RPMI8226 (cell line): Measurements from ENCODE around the gene ESRP2.

Experiments used
- DNase-seq: peaks from one replicate; pipeline ENCODE4 v3.0.0-alpha.2; 2015

Gene ESRP2

GRCh38 chr16:68235887-68236136 is at the start of gene ESRP2:
ESRP2 (minus strand) TSS chr16:68236127; CDS start chr16:68236045, 82 bp downstream.
- no peak for DNase-seq

DNA sequence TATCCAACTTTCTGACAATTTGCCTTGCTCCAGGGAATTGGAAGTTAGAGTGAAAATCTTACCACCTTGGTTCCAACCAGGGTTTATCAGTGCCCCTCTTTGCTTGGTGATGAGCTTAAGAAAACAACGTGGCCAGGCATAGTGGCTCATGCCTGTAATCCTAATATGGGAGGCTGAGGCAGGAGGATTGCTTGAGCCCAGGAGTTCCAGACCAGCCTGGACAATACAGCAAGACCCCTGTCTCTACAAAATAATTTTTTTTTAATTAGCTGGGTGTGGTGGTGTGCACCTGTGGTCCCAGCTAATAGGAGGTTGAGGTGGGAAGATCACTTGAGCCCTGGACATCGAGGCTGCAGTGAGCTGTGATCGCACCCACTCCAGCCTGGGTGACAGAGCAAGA is 49.8 kb upstream of the ESRP2 start:
- DNase-seq, result no peak

- peak; percentile 83 for DNase-seq
Observed at GRCh38 chr16:68284847-68285246, 48.9 kb upstream of the ESRP2 start.

- DNase-seq, result peak; percentile 56
Observed at GRCh38 chr16:68283801-68284598, 48.1 kb upstream of the ESRP2 start.

DNA sequence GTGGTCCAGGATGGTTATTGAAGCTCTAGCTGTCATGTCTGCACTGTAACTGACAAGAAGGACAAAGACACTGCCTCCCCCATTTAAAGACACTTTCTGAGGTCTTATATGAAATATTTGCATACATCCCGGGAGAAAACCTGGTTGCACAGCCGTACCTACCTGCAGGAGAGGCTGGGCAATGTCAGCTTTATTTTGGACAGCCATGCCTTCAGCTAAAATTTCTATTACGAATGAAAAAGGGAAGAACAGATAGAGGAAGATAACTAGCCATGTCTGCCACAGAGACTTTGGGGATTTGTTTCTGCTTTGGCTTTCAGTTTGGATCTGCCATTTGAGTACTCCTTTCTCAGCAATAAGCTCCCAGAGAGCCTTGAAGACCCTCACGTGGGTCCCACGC is 47.4 kb upstream of the ESRP2 start:
- peak; percentile 56 for DNase-seq

- DNase-seq, result no peak
Observed at GRCh38 chr16:68282064-68282452, 46.1 kb upstream of the ESRP2 start.

DNA sequence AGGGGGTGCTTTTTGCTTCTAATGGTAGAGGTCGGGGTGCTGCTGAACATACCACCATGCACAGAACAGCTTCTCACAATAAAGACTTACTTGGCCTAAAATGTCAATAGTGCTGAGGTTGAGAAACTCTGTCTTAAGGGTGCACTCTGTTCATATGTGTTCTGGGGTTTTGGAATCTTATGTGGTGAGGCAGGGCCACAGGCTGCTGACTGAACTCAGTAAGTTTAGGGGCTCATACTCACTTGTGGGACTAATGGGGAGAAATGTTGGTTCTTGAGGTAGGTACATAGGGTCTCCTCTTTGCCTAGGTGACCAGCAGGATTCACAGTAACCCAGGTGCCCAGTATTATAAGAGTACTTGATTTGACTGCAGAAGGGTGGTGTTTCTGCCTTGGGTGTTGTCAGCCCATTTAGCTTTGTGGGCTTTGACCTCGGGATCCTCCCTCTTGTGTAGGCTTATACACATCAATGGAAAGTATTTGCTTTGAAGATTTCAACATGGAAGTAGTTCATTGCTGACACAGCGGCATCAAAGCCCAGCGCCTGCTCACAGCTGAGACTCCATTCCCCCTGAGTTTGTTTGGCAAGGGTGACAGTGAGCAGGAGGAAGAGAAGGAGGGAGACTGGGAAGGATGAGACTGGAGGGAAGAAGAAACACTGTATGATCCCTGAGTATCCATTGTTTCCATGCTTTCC is 45.6 kb upstream of the ESRP2 start:
- DNase-seq, result no peak

GRCh38 chr16:68279726-68280558 is 44.0 kb upstream of the ESRP2 start:
- no peak for DNase-seq

GRCh38 chr16:68276223-68276622 is 40.3 kb upstream of the ESRP2 start:
- DNase-seq, result no peak

DNA sequence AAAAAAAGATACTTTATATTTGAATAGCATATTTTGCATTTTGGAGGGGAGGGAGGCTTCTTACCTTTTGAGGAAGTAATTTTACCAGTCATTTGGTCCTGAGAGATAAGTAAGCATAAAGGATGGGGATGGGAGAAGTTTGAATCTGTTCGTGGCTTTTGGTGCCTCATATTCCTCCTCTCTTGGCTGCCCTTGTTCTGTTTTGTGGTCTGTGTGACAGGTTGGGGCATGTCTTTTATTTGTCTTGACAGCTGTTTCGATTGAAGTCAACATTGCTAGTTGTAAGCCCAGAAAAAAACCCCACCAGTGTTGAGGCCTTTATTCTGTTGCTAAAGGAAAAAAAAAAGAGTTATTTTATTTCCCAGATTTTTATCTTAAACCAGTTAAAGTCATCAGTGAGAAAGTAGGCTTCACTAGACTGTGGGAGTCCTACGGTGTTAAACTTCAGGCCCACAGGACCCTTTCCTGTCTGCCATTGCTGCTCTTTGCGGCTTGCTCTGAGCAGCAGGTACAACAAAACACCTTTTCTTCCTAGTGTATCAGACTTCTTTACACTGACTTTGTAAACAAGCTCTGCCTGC is 39.8 kb upstream of the ESRP2 start:
- no peak for DNase-seq

- no peak for DNase-seq
Observed at GRCh38 chr16:68274441-68274840, 38.5 kb upstream of the ESRP2 start.

GRCh38 chr16:68273896-68274295 is 38.0 kb upstream of the ESRP2 start:
- DNase-seq, result no peak

DNA sequence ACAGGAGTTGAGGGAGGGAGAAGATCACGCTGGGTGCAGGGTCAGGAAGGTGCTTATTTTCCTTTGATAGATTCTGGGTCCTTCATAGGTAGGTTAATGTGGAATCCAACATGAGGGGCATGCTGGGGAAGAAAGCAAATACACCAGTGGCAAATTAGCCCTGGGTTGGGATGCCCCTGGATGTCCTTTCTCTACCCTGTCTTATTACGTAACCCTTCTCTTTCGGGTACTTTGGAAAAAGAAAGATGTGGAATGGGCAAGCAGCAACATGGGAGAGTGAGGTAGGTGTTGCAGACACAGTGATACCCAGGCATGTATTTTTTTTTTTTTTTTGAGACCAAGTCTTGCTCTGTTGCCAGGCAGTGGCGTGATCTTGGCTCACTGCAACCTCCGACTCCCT is 37.5 kb upstream of the ESRP2 start:
- DNase-seq, result no peak

GRCh38 chr16:68272507-68273209 is 36.7 kb upstream of the ESRP2 start:
- DNase-seq, result peak; percentile 92

- no peak for DNase-seq
Observed at GRCh38 chr16:68270353-68270752, 34.4 kb upstream of the ESRP2 start.

- no peak for DNase-seq
Observed at GRCh38 chr16:68269793-68270192, 33.9 kb upstream of the ESRP2 start.

DNA sequence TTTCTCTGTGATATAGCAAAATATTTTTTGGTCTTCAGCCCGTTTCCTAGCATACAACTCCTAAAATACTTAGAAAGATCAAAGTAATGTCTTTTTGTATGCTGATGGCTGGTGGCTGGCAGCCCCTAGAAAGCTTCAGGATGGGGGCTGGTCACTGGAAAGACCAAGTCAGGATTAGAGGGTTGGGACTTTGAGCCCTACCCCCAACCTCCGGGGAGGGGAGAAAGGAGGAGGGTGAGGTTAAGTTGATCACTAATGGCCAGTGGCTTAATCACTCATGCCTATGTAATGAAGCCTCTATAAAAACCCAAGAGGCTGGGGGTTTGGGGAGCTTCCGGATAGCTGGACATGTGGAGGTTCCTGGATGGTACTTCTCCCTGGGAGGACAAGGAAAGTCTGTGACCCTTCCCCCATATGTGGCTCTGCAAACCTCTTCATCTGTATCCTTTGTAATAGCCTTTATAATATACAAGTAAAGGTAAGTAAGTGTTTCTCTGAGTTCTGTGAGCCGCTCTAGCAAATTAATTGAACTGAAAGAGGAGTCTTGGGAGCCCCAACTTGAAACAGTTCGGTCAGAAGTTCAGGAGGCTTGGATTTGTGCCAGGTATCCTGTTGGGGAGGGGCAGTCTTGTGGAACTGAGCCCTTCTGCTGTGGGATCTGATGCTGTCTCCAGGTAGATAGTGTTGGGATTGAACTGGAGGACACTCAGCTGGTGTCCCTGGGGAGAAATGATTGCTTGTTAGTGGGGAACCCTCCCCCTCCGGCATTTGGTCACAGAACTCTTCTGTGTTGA is 31.9 kb upstream of the ESRP2 start:
- no peak for DNase-seq

GRCh38 chr16:68265078-68265920 is 29.4 kb upstream of the ESRP2 start:
- DNase-seq, result peak; percentile 84

- DNase-seq, result peak; percentile 89
Observed at GRCh38 chr16:68264128-68265077, 28.5 kb upstream of the ESRP2 start, which contains the start of gene SLC7A6. SLC7A6 (plus strand) TSS chr16:68264526; CDS start chr16:68274727, 10,201 bp downstream.
